ENCODE data around the gene WWOX.

DNA sequence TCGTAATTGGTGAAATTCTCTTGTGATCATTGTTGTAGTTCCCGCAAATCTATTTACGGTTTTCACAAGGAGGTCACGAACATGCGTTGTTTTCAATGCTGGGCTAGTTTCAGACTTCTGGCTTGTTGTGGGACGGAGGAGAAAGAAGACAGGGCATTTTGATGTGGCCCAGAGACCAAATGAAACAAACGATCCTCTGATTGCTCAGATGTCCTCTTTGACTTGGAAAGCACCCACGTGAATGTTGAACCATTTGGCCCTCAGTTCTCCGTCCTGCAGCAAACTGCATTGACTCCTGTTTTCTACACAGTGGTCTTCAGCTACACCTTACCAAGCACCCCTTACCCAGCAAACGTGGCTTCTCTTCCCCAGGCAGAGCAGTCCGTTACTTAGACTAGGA, 391.0 kb downstream of the WWOX start:
- no peak for TF ChIP-seq EZH2 (IDR thresholded peaks at IDR 0.05; ENCODE audit: borderline replicate concordance, low read depth, low read length, severe bottlenecking)
- TF ChIP-seq, protein P1, sequence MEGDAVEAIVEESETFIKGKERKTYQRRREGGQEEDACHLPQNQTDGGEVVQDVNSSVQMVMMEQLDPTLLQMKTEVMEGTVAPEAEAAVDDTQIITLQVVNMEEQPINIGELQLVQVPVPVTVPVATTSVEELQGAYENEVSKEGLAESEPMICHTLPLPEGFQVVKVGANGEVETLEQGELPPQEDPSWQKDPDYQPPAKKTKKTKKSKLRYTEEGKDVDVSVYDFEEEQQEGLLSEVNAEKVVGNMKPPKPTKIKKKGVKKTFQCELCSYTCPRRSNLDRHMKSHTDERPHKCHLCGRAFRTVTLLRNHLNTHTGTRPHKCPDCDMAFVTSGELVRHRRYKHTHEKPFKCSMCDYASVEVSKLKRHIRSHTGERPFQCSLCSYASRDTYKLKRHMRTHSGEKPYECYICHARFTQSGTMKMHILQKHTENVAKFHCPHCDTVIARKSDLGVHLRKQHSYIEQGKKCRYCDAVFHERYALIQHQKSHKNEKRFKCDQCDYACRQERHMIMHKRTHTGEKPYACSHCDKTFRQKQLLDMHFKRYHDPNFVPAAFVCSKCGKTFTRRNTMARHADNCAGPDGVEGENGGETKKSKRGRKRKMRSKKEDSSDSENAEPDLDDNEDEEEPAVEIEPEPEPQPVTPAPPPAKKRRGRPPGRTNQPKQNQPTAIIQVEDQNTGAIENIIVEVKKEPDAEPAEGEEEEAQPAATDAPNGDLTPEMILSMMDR (IDR thresholded peaks at IDR 0.05; ENCODE audit: borderline replicate concordance, extremely low read depth, low read length, poor library complexity, severe bottlenecking), result no peak
